ENCODE results near the gene CLINT1. TPM values are rescaled to one million over a fixed set of nuclear protein-coding genes. Genes with fewer than 3 reads are reported as not detected.

The CLINT1 gene
- polyA plus RNA-seq, 1 experiment = 103 TPM

GRCh38 chr5:157747766-157748700 lies 110.9 kb downstream of the CLINT1 start:
- Histone ChIP-seq H3K4me3 (ENCODE audit: low read depth, low read length) (no peak overlapping the region), H3K27me3 (ENCODE audit: control insufficient read depth, insufficient read depth, low read length) (no peaks in the 10 kb centered on the region), H3K27ac (ENCODE audit: low read depth, low read length) (peak overlapping the region; percentile 77), H3K9me3 (ENCODE audit: control insufficient read depth, insufficient read depth, low read length) (no peaks in the 10 kb centered on the region)
- ChIA-PET CTCF (interaction anchor here (0.5 to 2.8 kb wide), 13 partner anchors 11 to 401 kb away, joined by 3 to 27 read pairs (median 3); no protein-coding TSS in a partner anchor), POLR2A (interaction anchor here (1.0 kb wide), 1 partner anchor 190 kb away, joined by 6 read pairs; no protein-coding TSS in a partner anchor)
- no peak for TF ChIP-seq CTCF (IDR thresholded peaks at IDR 0.05; ENCODE audit: low read depth, low read length)
- no peak for DNase-seq (ENCODE audit: low read depth, low spot score)

GRCh38 chr5:157747173-157747740 lies 111.7 kb downstream of the CLINT1 start:
- POLR2A ChIA-PET = interaction anchor here (1.0 kb wide), 1 partner anchor 189 kb away, joined by 6 read pairs; no protein-coding TSS in a partner anchor
- no peak overlapping the region for H3K4me3 ChIP-seq (ENCODE audit: low read depth, low read length)
- no peaks in the 10 kb centered on the region for H3K27me3 ChIP-seq (ENCODE audit: control insufficient read depth, insufficient read depth, low read length)
- DNase-seq (ENCODE audit: low read depth, low spot score) = no peak
- no peaks in the 10 kb centered on the region for H3K9me3 ChIP-seq (ENCODE audit: control insufficient read depth, insufficient read depth, low read length)
- TF ChIP-seq CTCF (IDR thresholded peaks at IDR 0.05; ENCODE audit: low read depth, low read length) = no peak
- no peak overlapping the region for H3K27ac ChIP-seq (ENCODE audit: low read depth, low read length)
- CTCF ChIA-PET = interaction anchor here (0.6 to 1.5 kb wide), 4 partner anchors 15 to 948 kb away, joined by 3 to 5 read pairs (median 4); no protein-coding TSS in a partner anchor

- H3K9me3 ChIP-seq (ENCODE audit: control insufficient read depth, insufficient read depth, low read length) = no peaks in the 10 kb centered on the region
- ChIA-PET CTCF (interaction anchor here (0.9 to 4.7 kb wide), 4 partner anchors 8 to 419 kb away, joined by 3 to 88 read pairs (median 6); no protein-coding TSS in a partner anchor), POLR2A (no interaction called here)
- DNase-seq (ENCODE audit: low read depth, low spot score) = no peak
- no peak overlapping the region for H3K27ac ChIP-seq (ENCODE audit: low read depth, low read length)
- H3K27me3 ChIP-seq (ENCODE audit: control insufficient read depth, insufficient read depth, low read length) = no peaks in the 10 kb centered on the region
- TF ChIP-seq CTCF (IDR thresholded peaks at IDR 0.05; ENCODE audit: low read depth, low read length) = no peak
- H3K4me3 ChIP-seq (ENCODE audit: low read depth, low read length) = peak overlapping the region; percentile 76
Measured at GRCh38 chr5:157745041-157745456, 113.9 kb downstream of the CLINT1 start.

- Histone ChIP-seq H3K9me3 (ENCODE audit: control insufficient read depth, insufficient read depth, low read length) (no peaks in the 10 kb centered on the region), H3K4me3 (ENCODE audit: low read depth, low read length) (peak overlapping the region; percentile 76), H3K27ac (ENCODE audit: low read depth, low read length) (no peak overlapping the region), H3K27me3 (ENCODE audit: control insufficient read depth, insufficient read depth, low read length) (no peaks in the 10 kb centered on the region)
- DNase-seq (ENCODE audit: low read depth, low spot score) = no peak
- no peak for TF ChIP-seq CTCF (IDR thresholded peaks at IDR 0.05; ENCODE audit: low read depth, low read length)
- POLR2A ChIA-PET = no interaction called here
- CTCF ChIA-PET = interaction anchor here (0.5 to 4.7 kb wide), 54 partner anchors 9 to 1333 kb away, joined by 3 to 88 read pairs (median 6); partner anchors contain the start of genes C5orf52 and THG1L
Measured at GRCh38 chr5:157744051-157745011, 114.6 kb downstream of the CLINT1 start.

All from AG04450 (cell line).